ENCODE data around the gene PRR12.

Gene PRR12

DNA sequence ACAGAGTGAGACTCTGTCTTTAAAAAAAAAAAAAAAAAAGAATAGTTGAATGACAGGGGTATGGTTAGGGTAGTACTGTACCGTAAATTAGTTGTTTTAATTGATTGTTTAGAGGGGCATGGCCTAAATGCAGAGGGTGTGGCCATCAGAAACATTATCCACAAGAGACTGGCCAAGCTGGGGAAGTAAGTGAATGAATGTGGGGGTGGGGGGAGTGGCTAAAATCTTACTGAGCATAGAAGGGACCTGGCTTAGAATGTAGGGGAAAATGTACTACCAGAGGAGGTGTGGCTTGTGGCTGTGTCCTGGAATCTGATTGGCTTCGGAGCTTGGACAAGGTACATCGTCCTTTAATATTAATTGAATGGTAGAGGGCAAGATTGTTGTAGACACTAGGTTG is 78.5 kb downstream of the PRR12 start:
- DNase-seq, result no peak

DNA sequence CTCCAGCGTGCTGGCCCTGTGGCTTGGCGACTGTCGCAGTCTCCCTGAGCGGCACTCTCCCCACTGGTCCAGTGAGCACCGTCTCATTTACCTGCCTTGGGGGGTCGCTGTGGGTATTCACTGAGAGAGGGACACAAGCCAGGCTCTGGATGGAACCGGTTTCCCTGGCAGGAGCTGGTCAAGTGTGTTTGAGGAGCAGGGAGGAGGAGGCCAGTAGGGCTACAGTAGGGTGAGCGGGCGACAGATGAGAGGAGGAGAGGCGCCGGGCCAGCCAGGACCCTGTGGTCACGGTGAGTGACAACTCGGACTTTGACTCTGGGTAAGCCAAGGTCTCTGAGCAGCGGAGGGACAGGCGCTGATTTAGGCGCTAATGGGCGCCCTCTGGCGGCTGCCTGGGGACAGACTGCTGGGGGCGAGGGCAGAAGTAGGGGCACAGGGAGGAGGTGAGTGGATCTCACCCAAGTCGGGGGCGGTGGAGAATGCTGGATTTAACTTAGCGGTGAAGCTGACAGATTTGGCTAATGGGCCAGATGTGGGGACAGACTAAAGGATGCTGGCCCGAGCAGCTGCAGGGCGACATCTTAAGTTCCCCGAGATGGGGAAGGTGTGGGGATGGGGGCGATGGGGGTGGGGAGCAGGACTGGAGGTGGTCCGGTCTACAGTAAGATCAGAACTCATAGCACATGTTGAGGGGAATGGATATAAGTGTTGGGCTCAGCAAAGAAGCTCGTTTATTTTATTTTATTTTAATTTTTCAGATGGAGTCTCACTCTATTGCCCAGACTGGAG is 81.3 kb downstream of the PRR12 start:
- peak; percentile 62 to 63 for DNase-seq

Data from Kasumi-1 (cell line).